GM23338 (cell line): ENCODE data around the gene NEURL3. TPM values are rescaled to one million over a fixed set of nuclear protein-coding genes. Genes with fewer than 3 reads are reported as not detected.

Source experiments
- ATAC-seq: fragments of 200-7000 bp; cut with Tn5 transposase; 3 replicates; pipeline ENCODE4 v1.9.1; 2020
- DNase-seq: peaks from one replicate; pipeline ENCODE4 v3.0.0-alpha.2; 2015; ENCODE audit warnings: low spot score
- H2AFZ ChIP-seq: fragments of 200-600 bp; sonication (generic); 2 replicates; pipeline ENCODE4 v1.8.0; 2016; ENCODE audit warnings: antibody characterized with exemption, mild to moderate bottlenecking, moderate library complexity
- H3F3A ChIP-seq: fragments of 200-600 bp; sonication (generic); replicated peaks from 2 replicates; pipeline ENCODE4 v1.8.0; 2017; ENCODE audit warnings: antibody characterized with exemption, mixed run types, low read depth
- H3K27ac ChIP-seq: fragments of 200-600 bp; sonication (generic); 2 replicates; pipeline ENCODE4 v1.6.1; 2016; ENCODE audit warnings: low read depth
- H3K27me3 ChIP-seq: fragments of 200-600 bp; sonication (generic); 2 replicates; pipeline ENCODE4 v1.8.0; 2016; ENCODE audit warnings: mild to moderate bottlenecking, mixed run types, moderate library complexity; ENCODE audit not compliant: insufficient read depth
- H3K36me3 ChIP-seq: fragments of 200-600 bp; sonication (generic); 2 replicates; pipeline ENCODE4 v1.8.0; 2016; ENCODE audit warnings: mild to moderate bottlenecking; ENCODE audit not compliant: insufficient read depth
- H3K4me1 ChIP-seq: fragments of 200-600 bp; sonication (generic); 2 replicates; pipeline ENCODE4 v1.8.0; 2016; ENCODE audit warnings: mild to moderate bottlenecking, moderate library complexity; ENCODE audit not compliant: insufficient read depth
- H3K4me2 ChIP-seq: fragments of 200-600 bp; sonication (generic); 2 replicates; pipeline ENCODE4 v1.7.1; 2017; ENCODE audit warnings: mixed run types
- H3K4me3 ChIP-seq: fragments of 200-600 bp; sonication (generic); 2 replicates; pipeline ENCODE4 v1.6.1; 2016; ENCODE audit warnings: mixed run types
- H3K79me2 ChIP-seq: fragments of 200-600 bp; sonication (generic); replicated peaks from 2 replicates; pipeline ENCODE4 v1.8.0; 2017; ENCODE audit warnings: mild to moderate bottlenecking; ENCODE audit not compliant: insufficient read depth
- H3K9me2 ChIP-seq: fragments of 200-600 bp; sonication (generic); 2 replicates; pipeline ENCODE4 v1.8.0; 2017; ENCODE audit not compliant: insufficient read depth
- H4K20me1 ChIP-seq: fragments of 200-600 bp; sonication (generic); replicated peaks from 2 replicates; pipeline ENCODE4 v1.8.0; 2017; ENCODE audit warnings: mild to moderate bottlenecking; ENCODE audit not compliant: insufficient read depth
- H3K27ac Mint-ChIP-seq: 2 replicates; pipeline ENCODE4 v1.8.0; 2020; ENCODE audit warnings: inconsistent platforms, mild to moderate bottlenecking, moderate library complexity, mixed read lengths
- H3K27me3 Mint-ChIP-seq: 3 replicates; pipeline ENCODE4 v1.8.0; 2022; ENCODE audit warnings: low read depth, mild to moderate bottlenecking, moderate library complexity, mixed read lengths, inconsistent platforms; ENCODE audit not compliant: insufficient read depth, poor library complexity
- H3K36me3 Mint-ChIP-seq: 3 replicates; pipeline ENCODE4 v1.8.0; 2021; ENCODE audit warnings: low read depth, mild to moderate bottlenecking, inconsistent platforms, moderate library complexity, mixed read lengths
- H3K4me1 Mint-ChIP-seq: 3 replicates; pipeline ENCODE4 v1.8.0; 2020; ENCODE audit warnings: mild to moderate bottlenecking, inconsistent platforms, mixed read lengths
- H3K4me3 Mint-ChIP-seq: 3 replicates; pipeline ENCODE4 v1.8.0; 2021; ENCODE audit warnings: moderate library complexity, mild to moderate bottlenecking, inconsistent platforms, mixed read lengths
- H3K9me3 Mint-ChIP-seq: 3 replicates; pipeline ENCODE4 v1.8.0; 2020; ENCODE audit warnings: moderate library complexity, mild to moderate bottlenecking, inconsistent platforms, mixed read lengths
- CREB1 ChIP-seq: fragments of 250-450 bp; sonication (Bioruptor Pico); IDR thresholded peaks from 2 replicates; pipeline ENCODE4 v1.5.0; 2020; ENCODE audit warnings: low read depth, mild to moderate bottlenecking, moderate library complexity
- ETS1 ChIP-seq: IDR thresholded peaks from 2 replicates; pipeline ENCODE4 v1.6.1; 2016; ENCODE audit warnings: antibody characterized with exemption
- JUNB ChIP-seq: IDR thresholded peaks from one replicate; pipeline ENCODE4 v1.6.1; 2016; ENCODE audit warnings: antibody characterized with exemption; ENCODE audit not compliant: unreplicated experiment
- ZNF114 ChIP-seq: fragments of 250-450 bp; sonication (Bioruptor Pico); IDR thresholded peaks from 2 replicates; pipeline ENCODE4 v1.5.0; 2020; ENCODE audit warnings: mild to moderate bottlenecking, moderate library complexity
- ZNF331 ChIP-seq: fragments of 250-450 bp; sonication (Bioruptor Pico); IDR thresholded peaks from 2 replicates; pipeline ENCODE4 v1.5.0; 2020; ENCODE audit warnings: low read depth, mild to moderate bottlenecking, moderate library complexity
- ZNF462 ChIP-seq: fragments of 250-450 bp; sonication (Bioruptor Pico); IDR thresholded peaks from 2 replicates; pipeline ENCODE4 v1.5.0; 2020; ENCODE audit warnings: mild to moderate bottlenecking, moderate library complexity
- polyA plus RNA-seq: library from polyadenylated mRNA; unstranded; fragments of >200 nt; fragmentation: Nextera tagmentation; extraction: Ambion mirVana; gene quantifications from 2 replicates; pipeline ENCODE4 v1.2.1, GENCODE V29; 2016
- total RNA-seq: library from RNA; depleted of rRNA; stranded (reverse); fragments of >200 nt; shearing (Covaris generic); gene quantifications from 2 replicates; pipeline ENCODE4 v1.2.3, GENCODE V29; 2014

NEURL3 gene
- total and polyA plus RNA-seq, 2 experiments from 2014 or later = 0.21 TPM; not detected in 1

- TF ChIP-seq CREB1 = no peak
- no peak for TF ChIP-seq ZNF114 (CRISPR knock-in tag)
- TF ChIP-seq ZNF462 (CRISPR knock-in tag) = no peak
- TF ChIP-seq ZNF331 (CRISPR knock-in tag) = no peak
- TF ChIP-seq JUNB = no peak
Measured at GRCh38 chr2:96522304-96523203, 17.4 kb upstream of the NEURL3 start (continued).

DNA sequence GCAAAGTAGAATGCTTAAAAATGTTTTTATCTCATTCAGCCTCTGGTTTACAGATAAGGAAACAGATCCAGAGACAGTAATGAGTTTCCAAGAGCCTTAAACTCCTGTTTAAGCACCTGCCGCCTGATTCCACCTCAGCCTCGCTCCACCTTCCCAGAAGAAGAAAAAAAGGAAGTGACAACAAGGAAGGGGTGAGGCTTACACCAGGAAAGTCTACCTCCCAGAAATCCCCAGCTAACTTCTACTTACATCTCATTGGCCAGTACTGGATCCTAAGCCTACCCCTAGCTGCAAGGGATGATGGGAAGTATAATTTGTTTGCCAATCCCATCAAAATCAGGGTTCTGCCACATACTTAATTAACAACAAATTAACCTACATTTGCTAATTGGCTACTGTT, 16.1 kb upstream of the NEURL3 start:
- Mint-ChIP-seq H3K4me3 (no peak overlapping the region), H3K27me3 (peaks cover 14% of the 10 kb centered on the region), H3K36me3 (peaks cover 7% of the 10 kb centered on the region; the same call in 2 of the 3 replicates), H3K27ac (no peak overlapping the region), H3K4me1 (no peaks in the 10 kb centered on the region), H3K9me3 (peaks cover 20% of the 10 kb centered on the region)
- Histone ChIP-seq H3K79me2 (no peaks in the 10 kb centered on the region), H3K4me3 (no peak overlapping the region), H3F3A (no peaks in the 10 kb centered on the region), H3K4me1 (no peaks in the 10 kb centered on the region), H2AFZ (no peak overlapping the region), H3K9me2 (no peaks in the 10 kb centered on the region), H3K36me3 (no peaks in the 10 kb centered on the region), H3K27me3 (peaks cover under 1% of the 10 kb centered on the region; the same call in 1 of the 2 replicates), H4K20me1 (no peaks in the 10 kb centered on the region), H3K27ac (no peak overlapping the region), H3K4me2 (no peak overlapping the region)
- ATAC-seq (no peak), DNase-seq (no peak)
- TF ChIP-seq ETS1 = no peak
